ENCODE measurements around the gene CCDC81. TPM values are rescaled to one million over a fixed set of nuclear protein-coding genes. Genes with fewer than 3 reads are reported as not detected.
"Not testable (repeated sequence)": the region's sequence is repeated elsewhere in the genome, so short reads cannot be mapped to it uniquely, and the experiment has no call there.

Gene CCDC81
- total and polyA plus RNA-seq, 7 experiments from 2014 or later: 0.12 to 1.2 (median 0.83) TPM; not detected in 1

DNA sequence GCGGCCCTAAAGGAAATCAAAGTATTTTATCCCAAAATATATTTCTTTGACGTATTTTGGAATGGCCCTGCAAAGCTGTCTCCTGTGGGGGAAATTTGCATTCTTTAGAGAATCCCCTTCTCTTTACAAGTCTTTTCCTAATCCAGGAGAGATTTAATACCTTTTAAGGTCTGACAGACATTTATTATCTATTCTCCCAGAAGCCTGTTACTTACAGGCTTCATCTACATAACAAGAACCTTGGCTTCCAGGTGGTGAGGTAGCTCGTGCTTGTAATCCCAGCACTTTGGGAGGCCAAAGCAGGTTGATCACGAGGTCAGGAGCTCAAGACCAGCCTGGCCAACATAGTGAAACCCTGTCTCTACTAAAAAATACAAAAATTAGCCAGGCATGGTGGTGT is 17.3 kb upstream of the CCDC81 start:
- H3K9me3 ChIP-seq (ENCODE audit: control insufficient read depth in 2 of 3, low read length in 3 of 3); DNase-seq; H3K9me3 Mint-ChIP-seq; H3K36me3 ChIP-seq (ENCODE audit: control insufficient read depth in 2 of 3, insufficient read depth in 3 of 3, low read length in 3 of 3); intact Hi-C loops (cut with micrococcal nuclease); H3K4me1 Mint-ChIP-seq; H3K27ac Mint-ChIP-seq; H3K27me3 Mint-ChIP-seq; ATAC-seq; H3K27me3 ChIP-seq (ENCODE audit: control insufficient read depth in 2 of 2, insufficient read depth in 2 of 2, low read length in 2 of 2); H3K27ac ChIP-seq (ENCODE audit: low read depth, low read length); H3K4me3 Mint-ChIP-seq; H3K4me3 ChIP-seq (ENCODE audit: low read length); H3K4me1 ChIP-seq (ENCODE audit: control insufficient read depth in 2 of 2, insufficient read depth in 2 of 2, low read length in 2 of 2): not testable (repeated sequence)
- POLR2A ChIA-PET: interaction anchor here (0.5 kb wide), 1 partner anchor 24 kb away, joined by 3 read pairs; no protein-coding TSS in a partner anchor
- peaks cover 0 to 11% (median 7%) of the 10 kb centered on the region in 5 donors for H3K36me3 Mint-ChIP-seq
- CTCF ChIA-PET: interaction anchor here (0.6 kb wide), 1 partner anchor 64 kb away, joined by 3 read pairs; no protein-coding TSS in a partner anchor

DNA sequence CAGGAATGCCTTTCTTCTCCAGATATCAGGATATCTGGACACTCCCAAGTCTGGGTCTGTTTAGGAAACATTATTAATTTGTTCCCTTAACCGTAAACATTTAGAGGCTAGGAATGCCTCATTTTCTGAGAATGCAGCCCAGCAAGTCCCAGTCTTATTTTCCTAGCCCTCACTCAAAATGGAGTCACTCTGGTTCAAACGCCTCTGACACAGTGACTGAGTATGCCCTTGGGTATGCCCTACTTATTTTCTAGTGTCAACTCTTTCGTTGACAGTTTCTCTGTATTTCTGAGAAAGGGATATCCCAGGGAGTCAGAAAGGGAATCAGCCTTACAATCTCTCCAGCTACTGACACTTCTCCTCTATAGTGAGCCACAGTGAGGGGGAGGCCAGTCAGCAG is 16.0 kb upstream of the CCDC81 start:
- POLR2A ChIA-PET: no interaction called here
- Histone ChIP-seq H3K4me3 (ENCODE audit: low read length) (no peak overlapping the region), H3K4me1 (ENCODE audit: control insufficient read depth in 2 of 2, insufficient read depth in 2 of 2, low read length in 2 of 2) (no peaks in the 10 kb centered on the region), H3K36me3 (ENCODE audit: control insufficient read depth in 2 of 3, insufficient read depth in 3 of 3, low read length in 3 of 3) (no peaks in the 10 kb centered on the region), H3K9me3 (ENCODE audit: control insufficient read depth in 2 of 3, low read length in 3 of 3) (no peaks in the 10 kb centered on the region), H3K27ac (ENCODE audit: low read depth, low read length) (no peak overlapping the region), H3K27me3 (ENCODE audit: control insufficient read depth in 2 of 2, insufficient read depth in 2 of 2, low read length in 2 of 2) (no peaks in the 10 kb centered on the region)
- CTCF ChIA-PET: no interaction called here
- no peak for DNase-seq
- peaks cover 0 to 4% (median 0%) of the 10 kb centered on the region in 5 donors for H3K27me3 Mint-ChIP-seq
- H3K36me3 Mint-ChIP-seq: peaks cover 0 to 16% (median 11%) of the 10 kb centered on the region in 5 donors
- no peaks in the 10 kb centered on the region for H3K4me1 Mint-ChIP-seq
- ATAC-seq: no peak
- H3K4me3 Mint-ChIP-seq: no peak overlapping the region
- no peak overlapping the region for H3K27ac Mint-ChIP-seq
- peaks cover 0 to 9% (median 2%) of the 10 kb centered on the region in 11 donors for H3K9me3 Mint-ChIP-seq
- intact Hi-C loops (cut with micrococcal nuclease): no loop called here

GRCh38 chr11:86360775-86361395 is 13.8 kb upstream of the CCDC81 start:
- peaks cover 0 to 13% (median 3%) of the 10 kb centered on the region in 11 donors for H3K9me3 Mint-ChIP-seq
- intact Hi-C loops (cut with micrococcal nuclease): no loop called here
- H3K9me3 ChIP-seq (ENCODE audit: control insufficient read depth in 2 of 3, low read length in 3 of 3): no peaks in the 10 kb centered on the region
- ATAC-seq (no peak), DNase-seq (no peak)
- H3K27me3 Mint-ChIP-seq: peaks cover 0 to 4% (median 0%) of the 10 kb centered on the region in 5 donors
- H3K27ac Mint-ChIP-seq: no peak overlapping the region
- no peak overlapping the region for H3K4me3 Mint-ChIP-seq
- peaks cover 0 to 19% (median 11%) of the 10 kb centered on the region in 5 donors for H3K36me3 Mint-ChIP-seq
- H3K27me3 ChIP-seq (ENCODE audit: control insufficient read depth in 2 of 2, insufficient read depth in 2 of 2, low read length in 2 of 2): no peaks in the 10 kb centered on the region
- H3K4me3 ChIP-seq (ENCODE audit: low read length): no peak overlapping the region
- H3K4me1 ChIP-seq (ENCODE audit: control insufficient read depth in 2 of 2, insufficient read depth in 2 of 2, low read length in 2 of 2): no peaks in the 10 kb centered on the region
- ChIA-PET POLR2A (no interaction called here), CTCF (no interaction called here)
- no peaks in the 10 kb centered on the region for H3K36me3 ChIP-seq (ENCODE audit: control insufficient read depth in 2 of 3, insufficient read depth in 3 of 3, low read length in 3 of 3)
- H3K4me1 Mint-ChIP-seq: no peaks in the 10 kb centered on the region
- no peak overlapping the region for H3K27ac ChIP-seq (ENCODE audit: low read depth, low read length)

GRCh38 chr11:86363424-86363823 is 11.3 kb upstream of the CCDC81 start:
- no peaks in the 10 kb centered on the region for H3K4me1 ChIP-seq (ENCODE audit: control insufficient read depth in 2 of 2, insufficient read depth in 2 of 2, low read length in 2 of 2)
- H3K4me3 ChIP-seq (ENCODE audit: low read length): no peak overlapping the region
- Mint-ChIP-seq H3K4me1 (no peaks in the 10 kb centered on the region), H3K36me3 (peaks cover 0 to 21% (median 11%) of the 10 kb centered on the region in 5 donors), H3K27me3 (peaks cover 0 to 4% (median 0%) of the 10 kb centered on the region in 5 donors), H3K9me3 (peaks cover 0 to 13% (median 3%) of the 10 kb centered on the region in 11 donors), H3K27ac (no peak overlapping the region), H3K4me3 (no peak overlapping the region)
- no peak for DNase-seq
- no peak overlapping the region for H3K27ac ChIP-seq (ENCODE audit: low read depth, low read length)
- POLR2A ChIA-PET: no interaction called here
- CTCF ChIA-PET: no interaction called here
- no peaks in the 10 kb centered on the region for H3K36me3 ChIP-seq (ENCODE audit: control insufficient read depth in 2 of 3, insufficient read depth in 3 of 3, low read length in 3 of 3)
- H3K27me3 ChIP-seq (ENCODE audit: control insufficient read depth in 2 of 2, insufficient read depth in 2 of 2, low read length in 2 of 2): no peaks in the 10 kb centered on the region
- no peaks in the 10 kb centered on the region for H3K9me3 ChIP-seq (ENCODE audit: control insufficient read depth in 2 of 3, low read length in 3 of 3)
- no peak for ATAC-seq
- intact Hi-C loops (cut with micrococcal nuclease): no loop called here

DNA sequence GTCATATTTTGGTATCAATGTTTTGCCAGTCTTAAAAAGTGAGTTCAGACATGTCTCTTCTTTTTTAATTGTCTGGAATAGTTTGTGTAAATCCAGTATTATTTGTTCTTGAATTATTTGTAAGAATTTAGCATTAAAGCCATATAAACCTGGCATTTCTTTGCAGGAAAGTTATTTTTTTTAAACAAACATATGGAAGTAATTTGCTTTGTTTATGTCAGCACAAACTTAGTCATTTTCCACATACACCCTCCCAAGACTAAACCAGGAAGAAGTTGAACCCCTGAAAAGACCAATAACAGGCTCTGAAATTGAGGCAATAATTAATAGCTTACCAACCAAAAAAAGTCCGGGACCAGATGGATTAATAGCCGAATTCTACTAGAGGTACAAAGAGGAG is 9.1 kb upstream of the CCDC81 start:
- no peak overlapping the region for H3K4me3 Mint-ChIP-seq
- Histone ChIP-seq H3K4me3 (ENCODE audit: low read length) (no peak overlapping the region), H3K27ac (ENCODE audit: low read depth, low read length) (no peak overlapping the region), H3K4me1 (ENCODE audit: control insufficient read depth in 2 of 2, insufficient read depth in 2 of 2, low read length in 2 of 2) (no peaks in the 10 kb centered on the region), H3K27me3 (ENCODE audit: control insufficient read depth in 2 of 2, insufficient read depth in 2 of 2, low read length in 2 of 2) (no peaks in the 10 kb centered on the region), H3K36me3 (ENCODE audit: control insufficient read depth in 2 of 3, insufficient read depth in 3 of 3, low read length in 3 of 3) (no peaks in the 10 kb centered on the region), H3K9me3 (ENCODE audit: control insufficient read depth in 2 of 3, low read length in 3 of 3) (no peaks in the 10 kb centered on the region)
- intact Hi-C loops (cut with micrococcal nuclease): no loop called here
- DNase-seq (no peak), ATAC-seq (no peak)
- peaks cover 0 to 4% (median 0%) of the 10 kb centered on the region in 7 donors for H3K4me1 Mint-ChIP-seq
- POLR2A ChIA-PET: no interaction called here
- H3K27ac Mint-ChIP-seq: no peak overlapping the region
- peaks cover 0 to 13% (median 3%) of the 10 kb centered on the region in 11 donors for H3K9me3 Mint-ChIP-seq
- H3K36me3 Mint-ChIP-seq: peaks cover 0 to 23% (median 4%) of the 10 kb centered on the region in 5 donors
- CTCF ChIA-PET: no interaction called here
- H3K27me3 Mint-ChIP-seq: no peaks in the 10 kb centered on the region

GRCh38 chr11:86369668-86370067 is 5.0 kb upstream of the CCDC81 start:
- Histone ChIP-seq H3K36me3 (ENCODE audit: control insufficient read depth in 2 of 3, insufficient read depth in 3 of 3, low read length in 3 of 3) (no peaks in the 10 kb centered on the region), H3K27ac (ENCODE audit: low read depth, low read length) (no peak overlapping the region), H3K4me3 (ENCODE audit: low read length) (no peak overlapping the region), H3K27me3 (ENCODE audit: control insufficient read depth in 2 of 2, insufficient read depth in 2 of 2, low read length in 2 of 2) (no peaks in the 10 kb centered on the region), H3K9me3 (ENCODE audit: control insufficient read depth in 2 of 3, low read length in 3 of 3) (no peaks in the 10 kb centered on the region), H3K4me1 (ENCODE audit: control insufficient read depth in 2 of 2, insufficient read depth in 2 of 2, low read length in 2 of 2) (no peaks in the 10 kb centered on the region)
- Mint-ChIP-seq H3K27ac (no peak overlapping the region), H3K27me3 (peaks cover 0 to 12% (median 3%) of the 10 kb centered on the region in 5 donors), H3K36me3 (peaks cover 0 to 10% (median 0%) of the 10 kb centered on the region in 5 donors), H3K4me1 (peaks cover 0 to 9% (median 0%) of the 10 kb centered on the region in 7 donors), H3K9me3 (peaks cover 0 to 5% (median 0%) of the 10 kb centered on the region in 11 donors), H3K4me3 (no peak overlapping the region)
- intact Hi-C loops (cut with micrococcal nuclease): no loop called here
- POLR2A ChIA-PET: no interaction called here
- ATAC-seq (no peak), DNase-seq (no peak)
- CTCF ChIA-PET: no interaction called here

- H3K36me3 ChIP-seq (ENCODE audit: control insufficient read depth in 2 of 3, insufficient read depth in 3 of 3, low read length in 3 of 3): no peaks in the 10 kb centered on the region
- H3K4me3 ChIP-seq (ENCODE audit: low read length): no peak overlapping the region
- Mint-ChIP-seq H3K27me3 (peaks cover 0 to 12% (median 6%) of the 10 kb centered on the region in 5 donors), H3K4me1 (peaks cover 0 to 9% (median 0%) of the 10 kb centered on the region in 7 donors), H3K9me3 (peaks cover 0 to 5% (median 0%) of the 10 kb centered on the region in 11 donors), H3K36me3 (peaks cover 0 to 10% (median 0%) of the 10 kb centered on the region in 5 donors), H3K4me3 (no peak overlapping the region), H3K27ac (no peak overlapping the region)
- H3K4me1 ChIP-seq (ENCODE audit: control insufficient read depth in 2 of 2, insufficient read depth in 2 of 2, low read length in 2 of 2): no peaks in the 10 kb centered on the region
- H3K27me3 ChIP-seq (ENCODE audit: control insufficient read depth in 2 of 2, insufficient read depth in 2 of 2, low read length in 2 of 2): no peaks in the 10 kb centered on the region
- ATAC-seq (no peak), DNase-seq (no peak)
- no peak overlapping the region for H3K27ac ChIP-seq (ENCODE audit: low read depth, low read length)
- no peaks in the 10 kb centered on the region for H3K9me3 ChIP-seq (ENCODE audit: control insufficient read depth in 2 of 3, low read length in 3 of 3)
- ChIA-PET CTCF (no interaction called here), POLR2A (no interaction called here)
- intact Hi-C loops (cut with micrococcal nuclease): no loop called here
Measured at GRCh38 chr11:86370171-86370570, 4.5 kb upstream of the CCDC81 start.

All from naive thymus-derived CD4-positive, alpha-beta T cell (primary cell).